Right kidney (tissue), 1 donor: Measurements from ENCODE around the gene OTOG.
"Not testable (repeated sequence)": the region's sequence is repeated elsewhere in the genome, so short reads cannot be mapped to it uniquely, and the experiment has no call there.

Source experiments
- DNase-seq: peaks from one replicate; pipeline ENCODE4 v3.0.0-alpha.2; 2016

Gene OTOG

DNA sequence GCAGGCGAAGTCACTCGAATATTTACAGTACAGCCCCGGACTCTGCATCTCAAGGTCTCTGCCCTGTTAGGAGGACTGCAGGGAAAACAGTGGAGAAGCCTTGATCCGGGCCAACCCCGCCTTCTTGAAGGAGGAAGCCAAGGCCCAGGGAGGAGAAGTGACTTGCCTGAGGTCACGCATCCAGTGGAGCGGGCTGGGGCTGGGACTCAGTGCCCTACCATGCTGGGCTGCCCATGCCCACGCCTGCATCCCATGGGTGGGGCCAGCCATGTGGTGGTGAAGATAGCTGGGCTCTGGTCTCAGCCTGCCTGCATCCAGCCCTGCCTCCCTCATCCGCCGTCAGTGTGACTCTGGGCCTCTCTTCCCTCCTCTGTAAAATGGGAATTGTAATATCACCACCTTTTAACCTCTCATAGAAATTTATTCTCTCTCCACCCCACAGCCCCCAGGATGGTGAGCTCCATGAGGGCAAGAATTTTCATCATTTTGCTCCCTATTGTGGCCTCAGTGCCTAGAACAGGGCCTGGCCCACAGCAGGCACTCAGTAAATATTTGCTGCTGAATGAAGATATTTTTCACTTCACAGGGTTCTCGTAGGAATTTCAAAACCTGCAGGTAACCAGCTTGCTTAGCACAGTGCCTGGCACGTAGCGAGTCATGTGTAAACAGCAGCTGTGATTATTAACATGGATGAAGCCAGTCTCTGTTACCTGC lies 57.3 kb downstream of the OTOG start:
- no peak for DNase-seq

DNA sequence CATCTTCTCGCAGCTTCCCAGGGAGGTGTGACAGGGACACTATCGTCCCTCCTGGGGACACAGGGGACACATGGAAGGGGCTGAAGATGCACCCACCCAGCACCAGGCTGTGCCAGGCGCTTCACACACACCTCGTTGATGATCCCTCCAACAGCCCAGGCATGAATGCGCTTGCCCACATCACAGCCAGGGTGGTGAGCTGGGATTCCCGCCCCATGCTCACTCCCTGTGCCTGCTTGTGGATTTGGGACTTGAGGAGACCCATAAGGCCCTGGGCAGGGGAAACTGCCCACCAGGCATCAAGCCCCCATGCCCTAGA lies 57.8 kb downstream of the OTOG start:
- no peak for DNase-seq

DNA sequence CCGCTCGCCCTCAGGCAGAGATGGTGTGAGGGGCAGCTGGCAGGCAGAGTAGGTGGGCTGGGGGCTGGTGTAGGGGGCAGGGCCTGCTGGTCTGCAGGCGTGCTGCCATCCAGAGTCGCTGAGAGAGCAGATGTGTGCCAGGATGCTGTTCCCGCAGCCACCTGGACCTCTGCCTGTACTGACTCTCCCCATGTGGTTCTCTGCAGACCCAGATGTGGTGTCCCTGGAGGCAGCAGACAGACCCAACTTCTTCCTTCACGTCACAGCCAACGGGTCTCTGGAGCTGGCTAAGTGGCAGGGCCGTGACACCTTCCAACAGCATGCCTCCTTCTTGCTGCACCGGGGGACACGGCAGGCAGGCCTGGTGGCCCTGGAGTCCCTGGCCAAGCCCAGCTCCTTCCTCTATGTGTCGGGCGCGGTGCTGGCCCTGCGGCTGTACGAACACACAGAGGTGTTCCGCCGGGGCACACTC lies 58.6 kb downstream of the OTOG start:
- no peak for DNase-seq

DNA sequence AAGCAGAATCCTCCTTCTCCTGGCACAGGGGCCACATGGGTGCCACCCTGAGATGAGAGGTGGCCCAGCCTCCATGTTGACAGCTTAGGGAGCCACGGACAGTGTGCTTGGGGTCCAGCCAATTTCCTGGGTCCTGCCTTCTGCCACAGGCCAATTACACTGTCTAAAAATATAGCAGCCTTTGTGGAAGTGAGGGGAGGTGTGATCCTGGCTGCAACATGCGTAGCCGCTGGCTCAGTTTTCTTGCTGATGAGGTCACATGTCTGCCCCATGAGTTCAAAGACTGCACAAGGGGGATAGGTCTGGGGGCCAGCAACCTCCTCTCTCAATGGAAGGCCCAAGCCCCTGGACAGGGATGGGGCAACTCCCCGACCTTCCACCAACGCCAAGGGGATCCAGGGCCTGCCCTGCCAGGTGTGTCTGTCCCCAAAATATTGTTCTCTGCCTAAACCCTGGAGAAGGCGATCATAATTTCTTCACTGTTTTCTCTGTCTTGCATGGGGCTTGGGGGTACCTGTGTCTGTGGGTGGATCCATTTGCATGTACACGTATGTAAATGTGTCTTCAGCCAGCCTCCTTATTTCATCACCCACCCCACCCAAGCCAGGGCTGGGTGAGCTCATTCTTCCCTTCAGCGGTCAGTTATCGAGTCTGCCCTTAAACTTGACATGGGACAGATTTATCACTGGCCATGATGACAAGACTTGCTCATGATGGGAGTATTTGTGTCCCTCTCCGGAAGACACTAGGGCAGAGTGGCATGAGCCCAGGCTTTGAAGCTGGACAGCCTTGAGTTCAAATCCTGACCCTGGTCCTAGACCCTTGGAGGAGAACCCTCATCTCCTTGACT lies 59.4 kb downstream of the OTOG start:
- no peak for DNase-seq

DNA sequence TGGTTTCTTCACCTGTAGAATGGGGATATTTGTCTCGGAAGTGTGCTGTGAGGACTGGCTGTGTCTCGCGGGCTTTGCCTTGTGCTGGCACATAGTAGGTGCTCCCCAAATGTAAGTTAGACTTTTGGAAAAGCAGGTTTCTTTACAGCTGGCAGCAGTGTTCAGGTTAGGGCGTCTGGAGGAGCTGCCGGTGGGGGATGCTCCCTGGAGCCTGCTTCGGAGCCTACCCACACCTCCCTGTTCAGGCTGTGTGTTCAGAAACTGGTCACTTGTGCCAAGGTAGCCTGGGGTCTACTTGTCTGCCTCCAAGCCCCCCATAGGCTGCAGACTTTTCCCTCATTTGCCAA lies 60.0 kb downstream of the OTOG start:
- no peak for DNase-seq

DNA sequence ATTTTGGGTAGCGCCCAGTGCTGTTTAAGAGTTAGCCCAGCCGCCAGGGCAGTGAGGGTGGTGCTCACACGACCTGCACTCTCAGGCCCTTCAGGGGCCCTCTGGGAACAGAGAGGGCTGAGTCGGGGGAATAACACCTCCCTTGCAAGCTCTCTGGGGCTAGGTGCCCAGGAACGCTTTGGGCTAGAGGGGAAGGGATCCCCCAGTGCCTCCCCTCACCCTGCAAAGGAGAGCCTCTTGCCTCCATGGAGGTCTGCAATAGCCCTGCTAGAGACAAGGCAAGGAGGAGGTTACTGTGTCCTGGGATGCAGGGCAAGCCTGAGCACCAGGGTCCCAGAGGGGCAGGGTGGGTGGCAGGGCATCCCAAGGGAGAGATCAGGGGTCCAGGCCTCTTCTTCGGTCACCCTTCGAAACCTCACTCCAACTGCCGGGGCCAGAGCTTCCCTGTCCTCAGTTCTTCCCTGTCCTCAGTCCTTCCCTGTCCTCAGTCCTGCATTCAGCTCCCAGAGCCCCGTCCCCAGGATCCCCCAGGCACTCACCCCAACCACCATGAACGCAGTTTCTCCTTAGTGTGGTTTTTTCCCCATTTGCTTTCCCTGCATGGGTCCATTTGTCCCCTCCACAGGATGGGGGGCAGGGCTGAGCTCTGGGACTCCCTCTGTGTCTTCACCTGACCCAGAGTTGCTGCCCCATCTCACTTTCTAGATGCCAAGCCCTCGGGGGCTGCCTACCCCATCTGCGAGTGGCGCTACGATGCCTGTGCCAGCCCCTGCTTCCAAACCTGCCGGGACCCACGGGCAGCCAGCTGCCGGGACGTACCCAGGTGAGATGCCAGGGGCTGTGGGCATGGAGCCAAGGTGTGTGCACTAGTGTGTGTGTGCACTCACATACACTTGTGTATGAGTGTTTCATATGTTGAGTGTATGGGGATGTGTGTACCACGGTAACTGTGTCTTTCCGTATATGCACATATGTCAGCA lies 60.8 kb downstream of the OTOG start:
- DNase-seq, result no peak

DNA sequence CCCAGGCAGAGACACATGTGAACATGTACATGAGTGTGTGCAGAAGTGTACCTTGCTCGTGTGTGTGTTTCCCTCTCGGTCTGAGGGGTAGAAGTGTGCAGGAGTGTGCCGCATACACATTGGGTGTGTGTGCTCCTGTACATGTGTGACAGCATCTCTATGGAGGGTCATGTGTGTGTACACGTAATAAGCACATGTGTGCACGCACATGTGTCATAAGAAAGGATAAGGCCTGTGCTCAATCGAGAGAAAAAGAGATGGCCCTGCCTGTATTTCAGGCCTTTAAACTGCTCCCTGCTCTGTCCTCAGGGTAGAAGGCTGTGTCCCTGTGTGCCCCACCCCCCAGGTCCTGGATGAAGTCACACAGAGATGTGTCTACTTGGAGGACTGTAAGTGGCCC lies 61.8 kb downstream of the OTOG start:
- DNase-seq, result no peak

DNA sequence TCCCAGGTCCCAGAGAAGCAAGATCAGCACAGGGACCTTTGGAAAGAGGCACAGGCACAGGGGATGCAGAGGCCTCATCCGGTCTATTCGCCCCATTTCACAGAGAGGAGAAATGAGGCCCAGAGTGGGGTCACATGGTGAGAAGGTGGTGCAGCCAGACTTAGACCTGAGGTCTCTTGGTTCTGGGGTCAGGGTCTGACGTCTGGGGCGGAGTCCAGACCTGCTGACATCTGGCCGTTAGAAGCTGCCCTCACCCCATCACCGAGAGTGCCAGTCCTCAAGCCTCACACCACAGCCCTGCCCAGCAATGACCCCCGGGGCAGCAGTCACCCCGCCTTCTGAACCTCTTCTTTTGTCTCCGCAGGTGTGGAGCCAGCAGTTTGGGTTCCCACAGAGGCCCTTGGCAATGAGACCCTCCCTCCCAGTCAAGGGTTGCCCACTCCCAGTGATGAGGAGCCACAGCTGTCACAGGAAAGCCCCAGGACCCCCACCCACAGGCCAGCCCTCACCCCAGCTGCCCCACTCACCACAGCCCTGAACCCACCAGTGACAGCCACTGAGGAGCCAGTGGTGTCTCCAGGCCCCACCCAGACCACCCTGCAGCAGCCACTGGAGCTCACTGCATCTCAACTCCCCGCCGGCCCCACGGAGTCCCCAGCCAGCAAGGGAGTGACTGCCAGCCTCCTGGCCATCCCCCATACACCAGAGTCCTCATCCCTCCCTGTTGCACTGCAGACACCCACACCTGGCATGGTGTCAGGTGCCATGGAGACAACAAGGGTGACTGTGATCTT lies 62.4 kb downstream of the OTOG start:
- DNase-seq, result no peak

DNA sequence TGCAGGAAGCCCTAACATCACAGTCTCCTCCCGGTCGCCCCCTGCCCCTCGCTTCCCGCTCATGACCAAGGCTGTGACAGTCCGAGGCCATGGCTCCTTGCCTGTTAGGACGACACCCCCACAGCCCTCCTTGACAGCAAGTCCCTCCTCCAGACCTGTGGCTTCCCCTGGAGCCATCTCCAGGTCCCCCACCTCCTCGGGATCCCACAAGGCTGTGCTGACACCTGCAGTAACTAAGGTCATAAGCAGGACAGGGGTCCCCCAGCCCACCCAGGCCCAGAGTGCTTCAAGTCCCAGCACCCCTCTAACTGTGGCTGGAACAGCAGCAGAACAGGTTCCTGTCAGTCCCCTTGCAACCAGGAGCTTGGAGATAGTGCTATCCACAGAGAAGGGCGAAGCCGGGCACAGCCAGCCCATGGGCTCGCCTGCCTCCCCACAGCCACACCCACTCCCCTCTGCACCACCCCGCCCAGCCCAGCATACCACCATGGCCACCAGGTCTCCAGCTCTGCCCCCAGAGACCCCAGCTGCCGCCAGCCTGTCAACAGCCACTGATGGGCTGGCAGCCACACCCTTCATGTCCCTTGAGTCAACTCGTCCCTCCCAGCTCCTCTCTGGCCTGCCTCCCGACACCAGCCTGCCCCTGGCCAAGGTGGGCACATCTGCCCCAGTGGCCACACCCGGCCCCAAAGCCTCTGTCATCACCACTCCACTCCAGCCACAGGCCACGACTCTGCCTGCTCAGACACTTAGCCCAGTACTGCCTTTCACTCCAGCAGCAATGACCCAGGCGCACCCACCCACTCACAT lies 63.2 kb downstream of the OTOG start:
- DNase-seq, result no peak

DNA sequence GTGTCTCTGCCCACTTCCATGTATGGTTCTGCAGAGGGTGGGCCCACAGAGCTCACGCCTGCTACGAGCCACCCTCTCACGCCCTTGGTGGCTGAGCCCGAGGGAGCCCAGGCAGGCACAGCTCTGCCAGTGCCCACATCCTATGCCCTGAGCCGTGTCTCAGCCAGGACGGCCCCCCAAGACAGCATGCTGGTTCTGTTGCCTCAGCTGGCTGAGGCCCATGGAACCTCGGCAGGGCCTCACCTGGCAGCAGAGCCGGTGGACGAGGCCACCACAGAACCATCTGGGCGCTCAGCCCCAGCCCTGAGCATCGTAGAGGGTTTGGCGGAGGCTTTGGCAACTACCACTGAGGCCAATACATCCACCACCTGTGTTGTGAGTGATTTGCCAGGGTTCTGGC lies 64.0 kb downstream of the OTOG start:
- no peak for DNase-seq

DNA sequence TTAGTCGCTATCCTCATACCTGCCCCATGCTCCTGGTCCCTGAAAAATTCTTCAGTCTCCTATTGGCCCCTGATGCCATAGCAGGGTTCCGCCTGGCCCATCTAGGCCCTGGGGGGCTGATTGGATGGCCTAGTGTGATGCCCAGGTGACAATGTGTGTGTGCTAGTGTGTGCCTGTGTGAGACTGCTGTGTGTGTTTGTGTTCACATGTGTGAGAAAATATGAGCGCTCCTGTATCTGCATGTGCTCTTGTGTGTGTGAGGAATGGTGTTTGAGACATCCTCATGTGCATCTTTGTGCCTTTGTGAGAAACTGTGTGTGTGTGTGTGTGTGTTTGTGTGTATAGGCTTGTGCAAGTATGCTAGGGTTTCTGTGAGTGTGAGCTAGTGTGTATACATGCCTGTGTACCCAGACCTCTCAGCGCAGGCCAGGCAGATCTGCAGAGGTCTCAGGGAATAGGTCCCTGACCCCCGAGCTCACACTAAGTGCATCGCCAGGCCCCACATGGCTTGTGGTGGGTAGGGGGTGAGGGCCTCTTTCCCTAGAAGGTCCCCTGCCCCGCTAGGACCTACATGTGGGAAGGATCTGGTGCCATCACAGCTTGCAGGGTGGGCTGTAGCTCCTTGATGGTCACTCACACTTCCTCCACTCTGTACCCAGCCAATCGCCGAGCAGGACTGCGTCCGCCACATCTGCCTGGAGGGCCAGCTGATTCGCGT lies 64.6 kb downstream of the OTOG start:
- DNase-seq, result no peak

DNA sequence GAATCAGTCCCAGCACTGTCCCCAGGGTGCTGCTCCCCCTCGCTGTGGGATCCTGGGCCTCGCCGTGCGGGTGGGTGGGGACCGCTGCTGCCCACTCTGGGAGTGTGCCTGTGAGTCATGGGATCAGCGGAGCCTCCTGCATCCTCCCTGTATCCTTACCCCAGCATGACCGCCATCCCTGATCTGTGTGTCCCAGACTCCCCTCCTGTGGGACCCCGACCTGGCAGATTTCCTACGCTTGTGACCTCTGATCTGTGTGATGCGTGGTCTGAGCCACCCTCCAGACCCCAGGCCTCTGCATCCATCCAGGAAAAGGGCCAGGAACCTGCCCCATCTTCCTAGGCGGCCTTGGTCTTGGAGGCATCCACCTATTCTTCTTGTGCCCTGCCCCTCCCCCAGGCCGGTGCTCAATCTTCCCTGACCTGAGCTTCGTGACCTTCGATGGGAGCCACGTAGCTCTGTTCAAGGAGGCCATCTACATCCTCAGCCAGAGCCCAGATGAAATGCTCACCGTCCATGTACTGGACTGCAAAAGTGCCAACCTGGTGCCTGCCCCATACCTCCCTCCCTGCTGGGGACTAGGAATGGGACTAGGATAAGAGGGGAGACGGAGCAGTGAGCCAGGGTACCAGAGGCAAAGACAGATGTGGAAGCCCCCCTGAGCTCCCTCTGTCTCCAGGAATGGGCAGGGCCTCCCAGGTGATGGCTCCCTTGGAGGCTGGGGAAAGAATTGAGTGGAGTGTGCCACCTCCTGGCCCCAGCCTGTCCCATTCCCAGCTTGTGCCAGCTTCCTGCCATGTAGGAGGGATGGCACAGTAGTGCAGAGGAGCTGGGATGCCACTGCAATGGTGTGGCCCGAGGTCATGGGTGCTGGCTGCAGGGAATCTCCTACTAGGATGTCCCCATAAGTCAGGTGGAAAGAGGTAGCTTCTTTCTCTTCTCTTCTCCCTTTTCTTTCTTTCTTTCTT lies 65.4 kb downstream of the OTOG start:
- no peak for DNase-seq

DNA sequence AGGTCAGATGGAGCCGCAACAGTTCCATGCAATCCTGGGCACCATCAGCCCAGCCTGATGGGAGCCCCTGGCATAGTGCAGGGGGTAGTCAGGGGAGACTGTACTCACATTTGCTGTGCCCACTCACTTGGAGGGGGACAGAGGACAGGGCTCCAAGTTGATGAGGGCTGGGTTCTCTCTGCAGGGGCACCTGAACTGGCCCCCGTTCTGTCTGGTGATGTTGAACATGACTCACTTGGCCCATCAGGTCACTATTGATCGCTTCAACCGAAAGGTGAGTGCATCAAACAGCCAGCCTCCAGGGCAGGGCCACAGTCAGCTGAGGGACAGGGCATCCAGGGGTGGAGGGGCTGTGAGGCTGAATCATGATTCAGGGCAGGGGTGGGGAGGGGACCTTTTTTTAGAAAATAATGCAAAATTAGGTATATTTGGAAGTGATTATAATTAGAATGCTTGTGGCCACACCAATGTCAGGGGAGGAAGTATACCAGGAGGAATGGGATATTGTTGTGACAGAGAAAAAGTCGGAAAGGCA lies 66.4 kb downstream of the OTOG start:
- no peak for DNase-seq

DNA sequence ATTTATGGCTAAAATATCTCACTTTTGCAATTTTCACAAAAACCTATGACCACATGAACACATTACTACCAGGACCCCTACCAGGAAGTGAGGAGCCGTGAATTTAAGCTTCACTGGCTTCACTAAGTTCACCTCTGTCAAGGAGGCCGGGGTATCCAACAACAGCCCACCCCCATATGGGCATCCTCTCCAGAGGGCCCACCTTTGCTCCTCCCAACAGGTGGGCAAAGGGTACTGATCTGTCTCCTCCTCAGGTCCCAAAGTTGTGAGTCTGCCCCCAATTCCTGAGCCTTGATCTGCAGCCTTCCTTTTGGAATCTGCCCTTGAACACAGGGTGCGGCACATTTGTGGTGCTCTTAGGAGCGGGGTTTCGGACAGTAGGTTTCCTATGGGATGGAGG lies 66.9 kb downstream of the OTOG start:
- no peak for DNase-seq

DNA sequence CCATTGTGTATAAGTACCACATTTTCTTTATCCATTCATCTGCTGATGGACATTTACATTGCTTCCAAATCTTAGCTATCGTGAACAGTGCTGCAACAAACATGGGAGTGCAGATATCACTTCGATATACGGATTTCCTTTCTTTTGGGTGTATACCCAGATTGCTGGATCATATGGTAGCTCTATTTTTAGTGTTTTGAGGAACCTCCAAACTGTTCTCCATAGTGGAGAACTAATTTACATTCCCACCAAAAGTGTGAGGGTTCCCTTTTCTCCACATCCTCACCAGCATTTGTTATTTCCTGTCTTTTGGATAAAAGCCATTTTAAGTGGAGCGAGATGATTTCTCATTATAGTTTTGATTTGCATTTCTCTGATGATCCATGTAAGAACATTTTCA lies 75.7 kb downstream of the OTOG start:
- DNase-seq, result not testable (repeated sequence)

DNA sequence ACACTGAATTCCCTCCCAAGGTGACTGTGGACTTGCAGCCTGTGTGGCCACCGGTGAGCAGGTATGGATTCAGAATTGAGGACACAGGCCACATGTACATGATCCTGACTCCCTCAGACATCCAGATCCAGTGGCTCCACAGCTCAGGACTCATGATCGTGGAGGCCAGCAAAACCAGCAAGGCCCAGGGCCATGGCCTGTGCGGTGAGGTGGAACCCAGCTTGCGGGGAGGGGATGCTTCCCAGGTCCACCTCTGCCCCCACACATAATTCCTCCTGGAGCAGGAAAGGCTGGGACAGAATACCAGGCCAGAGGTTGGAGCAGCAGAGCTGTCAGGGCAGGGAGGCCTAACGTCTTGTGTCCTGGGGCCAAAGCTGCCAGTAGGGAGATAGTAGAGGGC lies 82.1 kb downstream of the OTOG start:
- no peak for DNase-seq

DNA sequence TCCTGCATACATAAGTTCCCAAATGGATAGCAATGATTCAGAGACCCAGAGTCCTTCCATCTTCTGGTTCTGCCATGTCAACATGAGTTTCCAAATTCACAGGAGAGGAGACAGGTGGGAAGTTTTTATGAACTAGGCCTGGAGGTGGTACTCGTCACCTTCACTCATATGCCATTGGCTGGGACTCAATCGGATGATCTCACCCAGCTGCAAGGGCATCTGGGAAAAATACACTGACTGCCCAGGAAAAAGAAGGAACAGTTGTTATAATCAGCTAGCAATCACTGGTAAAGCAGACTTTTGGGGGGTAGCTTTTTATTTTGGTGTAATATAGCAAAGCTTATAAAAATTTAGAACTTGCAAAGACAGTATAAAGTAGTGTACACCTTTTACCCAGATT lies 83.9 kb downstream of the OTOG start:
- no peak for DNase-seq

DNA sequence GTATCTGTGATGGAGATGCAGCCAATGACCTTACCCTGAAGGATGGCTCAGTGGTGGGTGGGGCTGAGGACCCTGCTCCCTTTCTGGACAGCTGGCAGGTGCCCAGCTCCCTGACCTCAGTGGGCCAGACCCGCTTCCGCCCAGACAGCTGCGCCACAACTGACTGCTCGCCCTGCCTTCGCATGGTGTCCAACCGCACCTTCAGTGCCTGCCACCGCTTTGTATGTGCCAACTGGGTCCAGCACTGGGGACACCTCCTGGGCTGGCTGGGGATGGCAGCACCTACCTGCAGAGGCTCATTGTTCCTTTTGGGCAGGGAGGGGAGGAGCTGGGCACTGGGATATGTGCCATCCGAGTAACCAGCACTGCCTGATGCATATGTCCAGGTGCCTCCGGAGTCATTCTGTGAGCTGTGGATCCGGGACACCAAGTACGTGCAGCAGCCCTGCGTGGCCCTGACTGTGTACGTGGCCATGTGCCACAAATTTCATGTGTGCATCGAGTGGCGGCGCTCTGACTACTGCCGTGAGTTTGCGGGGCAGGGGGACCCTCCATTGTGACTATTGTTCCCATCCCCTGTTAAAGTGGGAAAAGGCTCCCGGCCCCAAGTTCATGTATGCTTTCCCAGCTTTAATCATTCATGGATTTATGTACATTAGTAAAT lies 84.8 kb downstream of the OTOG start:
- DNase-seq, result no peak
